ENCODE data around the gene RPL15.

Gene RPL15

DNA sequence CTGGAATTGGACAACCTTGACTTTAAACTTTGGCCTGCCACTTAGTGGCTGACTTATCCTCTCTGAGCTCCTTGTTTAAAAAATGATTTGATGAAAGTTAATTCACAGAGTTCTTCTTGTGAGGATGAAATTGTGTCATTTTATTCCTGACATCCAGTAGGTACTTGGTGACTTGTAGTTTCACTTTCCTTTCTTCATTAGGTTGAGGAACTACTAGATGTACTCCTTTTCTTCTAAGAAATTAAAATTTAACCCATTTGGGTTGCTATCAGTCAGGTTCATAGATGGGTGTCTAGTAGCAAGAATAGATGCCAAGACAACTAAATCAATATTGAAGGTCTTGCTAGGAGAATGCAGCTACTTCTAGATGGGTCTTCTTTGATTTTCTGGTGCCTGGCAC, 33.4 kb downstream of the RPL15 start:
- ChIA-PET CTCF (interaction anchor here (1.5 to 1.8 kb wide), 2 partner anchors 15 to 27 kb away, joined by 3 to 4 read pairs; no protein-coding TSS in a partner anchor), POLR2A (interaction anchor here (0.6 to 2.2 kb wide), 3 partner anchors 15 to 33 kb away, joined by 3 to 5 read pairs (median 3); partner anchors contain the start of genes NKIRAS1 and RPL15)
- TF ChIP-seq, protein P1, sequence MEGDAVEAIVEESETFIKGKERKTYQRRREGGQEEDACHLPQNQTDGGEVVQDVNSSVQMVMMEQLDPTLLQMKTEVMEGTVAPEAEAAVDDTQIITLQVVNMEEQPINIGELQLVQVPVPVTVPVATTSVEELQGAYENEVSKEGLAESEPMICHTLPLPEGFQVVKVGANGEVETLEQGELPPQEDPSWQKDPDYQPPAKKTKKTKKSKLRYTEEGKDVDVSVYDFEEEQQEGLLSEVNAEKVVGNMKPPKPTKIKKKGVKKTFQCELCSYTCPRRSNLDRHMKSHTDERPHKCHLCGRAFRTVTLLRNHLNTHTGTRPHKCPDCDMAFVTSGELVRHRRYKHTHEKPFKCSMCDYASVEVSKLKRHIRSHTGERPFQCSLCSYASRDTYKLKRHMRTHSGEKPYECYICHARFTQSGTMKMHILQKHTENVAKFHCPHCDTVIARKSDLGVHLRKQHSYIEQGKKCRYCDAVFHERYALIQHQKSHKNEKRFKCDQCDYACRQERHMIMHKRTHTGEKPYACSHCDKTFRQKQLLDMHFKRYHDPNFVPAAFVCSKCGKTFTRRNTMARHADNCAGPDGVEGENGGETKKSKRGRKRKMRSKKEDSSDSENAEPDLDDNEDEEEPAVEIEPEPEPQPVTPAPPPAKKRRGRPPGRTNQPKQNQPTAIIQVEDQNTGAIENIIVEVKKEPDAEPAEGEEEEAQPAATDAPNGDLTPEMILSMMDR (IDR thresholded peaks at IDR 0.05; ENCODE audit: control extremely low read depth, extremely low read depth, low read depth, missing control alignments): no peak
- no peak for DNase-seq (ENCODE audit: extremely low spot score)

DNA sequence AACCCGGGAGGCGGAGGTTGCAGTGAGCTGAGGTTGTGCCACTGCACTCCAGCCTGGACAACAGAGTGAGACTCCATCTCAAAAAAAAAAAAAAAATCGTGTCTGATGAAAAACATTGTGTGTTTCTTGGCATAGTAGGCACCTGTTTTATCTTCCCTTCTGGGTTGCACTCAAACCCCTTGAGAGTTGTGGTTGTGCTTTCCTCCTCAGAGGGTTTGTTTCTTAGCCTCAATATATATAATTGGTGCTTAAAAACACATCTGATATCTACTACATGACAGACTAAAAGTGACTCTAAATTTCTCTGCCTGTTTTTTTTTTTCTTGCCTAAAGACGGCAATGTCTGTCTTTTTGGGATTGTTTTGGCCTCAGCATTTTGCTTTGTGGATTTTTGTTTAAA, 35.7 kb downstream of the RPL15 start:
- DNase-seq (ENCODE audit: extremely low spot score): no peak
- ChIA-PET POLR2A (no interaction called here), CTCF (no interaction called here)
- TF ChIP-seq, protein P1 (IDR thresholded peaks at IDR 0.05; ENCODE audit: control extremely low read depth, extremely low read depth, low read depth, missing control alignments): no peak

DNA sequence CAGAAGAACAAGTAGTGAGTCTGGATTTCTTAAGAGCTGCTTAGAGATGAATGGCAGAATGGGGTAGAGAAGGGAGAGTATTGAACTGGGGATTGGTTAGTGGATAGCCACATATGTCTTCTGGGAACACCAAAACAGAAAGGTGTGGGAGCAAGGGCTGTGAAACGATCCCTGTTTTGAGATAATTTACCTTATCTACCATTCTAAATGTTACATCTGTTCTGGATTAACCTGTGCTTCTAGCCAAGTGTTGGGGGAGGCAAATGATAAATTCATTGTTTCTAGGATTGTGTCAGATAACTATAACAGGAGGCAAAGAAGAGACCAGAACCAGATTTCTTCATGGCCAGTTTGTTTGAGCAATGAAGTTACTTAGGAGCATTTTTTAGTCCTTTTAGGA, 36.6 kb downstream of the RPL15 start:
- TF ChIP-seq, protein P1 (IDR thresholded peaks at IDR 0.05; ENCODE audit: control extremely low read depth, extremely low read depth, low read depth, missing control alignments): no peak
- no peak for DNase-seq (ENCODE audit: extremely low spot score)
- ChIA-PET POLR2A (no interaction called here), CTCF (interaction anchor here (1.2 kb wide), 1 partner anchor 14 kb away, joined by 3 read pairs; no protein-coding TSS in a partner anchor)

DNA sequence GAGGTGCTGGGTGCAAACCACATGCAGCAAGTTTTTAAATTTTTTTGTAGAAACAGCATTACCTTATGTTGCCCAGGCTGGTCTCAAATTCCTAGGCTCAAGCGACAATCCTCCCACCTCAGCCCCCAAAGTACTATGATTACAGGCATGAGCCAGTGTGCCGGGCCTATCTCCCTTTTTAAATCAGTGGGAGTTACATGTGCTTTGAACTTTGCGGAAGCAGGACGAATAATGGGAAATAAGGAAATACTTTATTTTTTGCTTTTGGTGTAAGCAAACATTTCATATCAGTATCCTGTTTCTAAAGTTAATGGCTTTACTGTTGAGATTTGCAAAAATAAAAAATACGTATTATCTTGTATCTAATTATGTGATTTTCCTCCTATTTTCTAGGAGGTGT, 37.2 kb downstream of the RPL15 start:
- CTCF ChIA-PET: interaction anchor here (1.2 kb wide), 1 partner anchor 14 kb away, joined by 3 read pairs; no protein-coding TSS in a partner anchor
- POLR2A ChIA-PET: no interaction called here
- TF ChIP-seq, protein P1 (IDR thresholded peaks at IDR 0.05; ENCODE audit: control extremely low read depth, extremely low read depth, low read depth, missing control alignments): no peak
- no peak for DNase-seq (ENCODE audit: extremely low spot score)

DNA sequence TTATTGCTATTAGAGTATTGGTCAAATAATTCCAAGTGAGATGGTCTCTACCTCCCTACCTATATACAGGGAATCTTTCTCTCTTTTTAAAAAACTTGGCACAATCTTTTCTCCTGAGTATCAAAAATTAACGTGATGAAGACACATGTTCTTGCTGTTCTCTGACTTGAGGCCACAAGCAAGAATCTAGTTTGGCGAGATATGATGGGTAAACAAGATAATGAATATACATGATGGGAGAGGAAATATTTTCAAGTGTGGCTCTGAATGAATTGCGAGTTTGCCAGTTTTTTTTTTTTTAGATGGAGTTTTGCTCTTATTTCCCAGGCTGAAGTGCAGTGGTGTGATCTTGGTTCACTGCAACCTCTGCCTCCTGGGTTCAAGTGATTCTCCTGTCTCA, 39.8 kb downstream of the RPL15 start:
- DNase-seq (ENCODE audit: extremely low spot score): no peak
- POLR2A ChIA-PET: no interaction called here
- CTCF ChIA-PET: interaction anchor here (1.5 kb wide), 1 partner anchor 25 kb away, joined by 3 read pairs; no protein-coding TSS in a partner anchor
- TF ChIP-seq, protein P1 (IDR thresholded peaks at IDR 0.05; ENCODE audit: control extremely low read depth, extremely low read depth, low read depth, missing control alignments): no peak

DNA sequence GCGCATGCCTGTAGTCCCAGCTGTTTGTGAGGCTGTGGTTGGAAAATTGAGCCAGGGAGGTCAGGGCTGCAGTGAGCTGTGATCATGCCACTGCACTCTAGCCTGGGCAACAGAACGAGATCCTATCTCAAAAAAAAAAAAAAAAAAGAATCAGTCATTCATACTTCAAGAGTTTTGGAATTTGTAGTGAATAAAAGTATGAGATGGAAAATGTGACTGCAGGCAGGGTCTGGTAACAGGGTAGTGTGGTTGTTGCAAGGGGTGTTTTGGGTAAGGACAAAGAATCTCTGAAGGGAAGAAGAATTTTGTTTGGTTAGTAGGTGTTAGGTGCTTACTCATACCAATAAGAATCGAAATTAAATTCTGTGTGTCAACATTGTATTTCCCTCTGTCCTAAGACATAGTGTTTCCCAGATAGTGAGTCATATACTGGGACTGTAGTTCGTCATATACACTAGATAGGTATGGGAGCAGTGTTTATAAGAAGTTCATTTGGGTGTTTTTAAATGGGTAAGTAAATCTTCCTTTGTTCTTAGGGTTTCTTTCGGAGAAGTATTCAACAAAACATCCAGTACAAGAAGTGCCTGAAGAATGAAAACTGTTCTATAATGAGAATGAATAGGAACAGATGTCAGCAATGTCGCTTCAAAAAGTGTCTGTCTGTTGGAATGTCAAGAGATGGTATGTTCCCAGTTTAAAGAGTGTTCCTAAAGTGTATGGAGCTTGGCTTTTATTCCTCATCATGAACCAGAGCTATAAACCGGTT, 42.4 kb downstream of the RPL15 start:
- CTCF ChIA-PET: interaction anchor here (1.3 to 1.6 kb wide), 2 partner anchors 12 to 18 kb away, joined by 3 read pairs; no protein-coding TSS in a partner anchor
- no peak for DNase-seq (ENCODE audit: extremely low spot score)
- POLR2A ChIA-PET: interaction anchor here (0.7 to 1.6 kb wide), 2 partner anchors 42 to 599 kb away, joined by 6 read pairs; partner anchors contain the start of genes NKIRAS1 and RPL15
- TF ChIP-seq, protein P1 (IDR thresholded peaks at IDR 0.05; ENCODE audit: control extremely low read depth, extremely low read depth, low read depth, missing control alignments): no peak

Measured in GM10248 (cell line).